Activated T-helper 17 cell treated with anti-CD3 and anti-CD28 coated beads, Interleukin-2, amount 50 U/mL, for 72 hours (primary cell): ENCODE measurements around the gene UQCC3. TPM values are rescaled to one million over a fixed set of nuclear protein-coding genes. Genes with fewer than 3 reads are reported as not detected.
"Not testable (repeated sequence)": the region's sequence is repeated elsewhere in the genome, so short reads cannot be mapped to it uniquely, and the experiment has no call there.

Experiments used
- ATAC-seq: fragments of 150-1000 bp; cut with Tn5 transposase; replicated peaks from 2 replicates; pipeline ENCODE4 v1.10.0; 2021; ENCODE audit warnings: mild to moderate bottlenecking, moderate library complexity
- H3K27ac Mint-ChIP-seq: one replicate; pipeline ENCODE4 v1.8.0; 2022; ENCODE audit warnings: mixed read lengths
- H3K27me3 Mint-ChIP-seq: one replicate; pipeline ENCODE4 v1.8.0; 2022; ENCODE audit warnings: mixed read lengths
- H3K36me3 Mint-ChIP-seq: one replicate; pipeline ENCODE4 v1.8.0; 2022; ENCODE audit warnings: low read depth, mild to moderate bottlenecking, mixed read lengths
- H3K4me1 Mint-ChIP-seq: one replicate; pipeline ENCODE4 v1.8.0; 2022; ENCODE audit warnings: mixed read lengths
- H3K4me3 Mint-ChIP-seq: one replicate; pipeline ENCODE4 v1.8.0; 2022; ENCODE audit warnings: mild to moderate bottlenecking, mixed read lengths
- H3K9me3 Mint-ChIP-seq: one replicate; pipeline ENCODE4 v1.8.0; 2022; ENCODE audit warnings: mixed read lengths
- total RNA-seq, 2 donors: library from RNA; stranded (reverse); gene quantifications; one replicate each; pipeline ENCODE4 v1.2.3, GENCODE V29; 2022

The UQCC3 gene
- total RNA-seq, 2 donors from 2014 or later: 2.5 to 2.7 TPM

DNA sequence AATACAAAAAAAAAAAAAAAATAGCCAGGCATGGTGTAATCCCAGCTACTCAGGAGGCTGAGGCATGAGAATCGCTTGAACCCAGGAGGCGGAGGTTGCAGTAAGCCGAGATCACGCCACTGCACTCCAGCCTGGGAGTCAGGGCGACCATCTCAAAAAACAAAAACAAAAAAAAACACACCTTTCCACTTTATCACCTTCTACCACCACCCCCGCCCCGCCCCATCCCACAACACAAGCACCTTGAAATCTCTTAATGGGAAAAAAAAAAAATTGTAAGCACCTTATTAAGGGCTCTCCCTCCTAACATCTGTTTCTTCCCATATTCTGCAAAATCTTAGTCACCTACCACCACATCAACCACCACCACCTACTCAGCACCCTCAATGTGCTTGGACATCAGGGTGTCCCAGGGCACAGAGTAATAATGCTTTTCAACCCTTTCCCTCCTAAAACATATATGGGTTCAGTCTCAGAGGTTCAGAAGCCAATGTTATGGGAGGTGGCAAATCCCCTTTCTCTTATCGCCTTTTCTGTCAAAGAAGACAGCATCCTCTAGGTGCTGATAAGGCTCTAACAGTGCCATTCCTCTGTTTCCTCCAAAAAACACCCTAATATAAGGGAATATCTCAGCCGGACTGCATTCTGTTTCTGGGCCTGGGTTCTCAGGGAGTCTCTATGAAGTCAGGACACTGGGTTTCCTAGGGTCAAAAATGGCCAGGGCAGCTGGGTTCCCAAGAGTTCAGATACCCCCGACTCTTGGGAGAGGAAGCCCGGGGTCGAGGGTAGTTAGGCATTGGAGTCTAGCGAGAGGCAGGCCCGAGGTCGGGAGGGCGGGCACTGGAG, 19.1 kb upstream of the UQCC3 start:
- H3K27ac Mint-ChIP-seq: peak overlapping the region; percentile 98
- peak; percentile 35 for ATAC-seq
- no peaks in the 10 kb centered on the region for H3K9me3 Mint-ChIP-seq
- H3K27me3 Mint-ChIP-seq: no peaks in the 10 kb centered on the region
- H3K4me1 Mint-ChIP-seq: peaks cover 11% of the 10 kb centered on the region
- peak overlapping the region; percentile 94 for H3K4me3 Mint-ChIP-seq
- peaks cover 20% of the 10 kb centered on the region for H3K36me3 Mint-ChIP-seq

- Mint-ChIP-seq H3K4me3 (peak overlapping the region; percentile 94), H3K27ac (peak overlapping the region; percentile 98), H3K4me1 (peaks cover 11% of the 10 kb centered on the region), H3K9me3 (no peaks in the 10 kb centered on the region), H3K36me3 (peaks cover 14% of the 10 kb centered on the region), H3K27me3 (no peaks in the 10 kb centered on the region)
- no peak for ATAC-seq
Measured at GRCh38 chr11:62654297-62654696, 17.2 kb upstream of the UQCC3 start.

- Mint-ChIP-seq H3K9me3 (no peaks in the 10 kb centered on the region), H3K27me3 (no peaks in the 10 kb centered on the region), H3K36me3 (peaks cover 22% of the 10 kb centered on the region), H3K4me1 (peaks cover 11% of the 10 kb centered on the region), H3K4me3 (no peak overlapping the region), H3K27ac (no peak overlapping the region)
- ATAC-seq: no peak
Measured at GRCh38 chr11:62656796-62657429, 14.6 kb upstream of the UQCC3 start.

- Mint-ChIP-seq H3K4me1 (peaks cover 10% of the 10 kb centered on the region), H3K4me3 (peak overlapping the region; percentile 89), H3K27me3 (no peaks in the 10 kb centered on the region), H3K27ac (peak overlapping the region; percentile 82), H3K36me3 (peaks cover 90% of the 10 kb centered on the region), H3K9me3 (no peaks in the 10 kb centered on the region)
- peak; percentile 41 for ATAC-seq
Measured at GRCh38 chr11:62664405-62665074, 6.9 kb upstream of the UQCC3 start.

DNA sequence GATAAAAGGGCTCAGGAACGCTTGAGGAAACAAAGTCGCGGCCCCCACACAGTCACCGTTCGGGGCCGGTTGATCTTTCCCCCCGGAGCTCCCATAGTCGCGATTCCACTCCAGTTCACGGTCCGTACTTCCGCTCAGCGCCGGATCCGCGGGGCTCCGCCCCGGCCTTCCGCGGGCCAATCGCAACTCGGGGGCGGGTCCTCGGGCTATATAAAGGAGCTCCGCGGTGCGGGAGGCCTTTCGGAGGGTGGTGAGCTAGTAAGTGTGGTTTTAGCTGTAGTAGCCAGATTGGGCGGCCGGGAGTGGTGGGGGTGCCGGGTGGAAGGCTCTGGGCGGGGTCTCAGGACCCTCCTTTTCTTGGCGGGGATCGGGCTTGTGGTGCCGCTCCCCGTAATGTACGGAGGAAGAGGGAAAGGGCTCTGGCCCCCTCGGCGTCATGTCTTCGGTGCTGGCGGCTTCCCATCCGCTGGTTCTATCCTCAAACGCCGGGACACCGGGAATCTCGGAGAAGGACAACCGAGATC, 6.3 kb upstream of the UQCC3 start, which contains the start of the genes C11orf98 and CSKMT:
Gene C11orf98 (minus strand): TSS at position 136 of the 524 bp plus-strand sequence. CDS start 41 bp downstream, at position 95.
Gene CSKMT (plus strand): TSS at position 238 of the 524 bp plus-strand sequence. CDS start 568 bp downstream, outside the sequence.
- Mint-ChIP-seq H3K4me3 (peak within 1 kb of the TSS; percentile 89), H3K27ac (peak within 1 kb of the TSS; percentile 82), H3K9me3 (no peaks in the 10 kb centered on the region), H3K36me3 (peaks cover 96% of the 10 kb centered on the region), H3K4me1 (peaks cover 13% of the 10 kb centered on the region), H3K27me3 (no peaks in the 10 kb centered on the region)
- ATAC-seq: peak; percentile 96

- H3K9me3 Mint-ChIP-seq: no peaks in the 10 kb centered on the region
Measured at GRCh38 chr11:62665599-62666258, 5.7 kb upstream of the UQCC3 start.

GRCh38 chr11:62666259-62666926, 5.1 kb upstream of the UQCC3 start:
- no peaks in the 10 kb centered on the region for H3K9me3 Mint-ChIP-seq
- H3K4me3 Mint-ChIP-seq: peak overlapping the region; percentile 89
- peak overlapping the region; percentile 82 for H3K27ac Mint-ChIP-seq
- H3K27me3 Mint-ChIP-seq: no peaks in the 10 kb centered on the region
- peaks cover 13% of the 10 kb centered on the region for H3K4me1 Mint-ChIP-seq
- H3K36me3 Mint-ChIP-seq: peaks cover 100% of the 10 kb centered on the region
- ATAC-seq: no peak

More at GRCh38 chr11:62665599-62666258, 5.7 kb upstream of the UQCC3 start:
- ATAC-seq: peak; percentile 32
- H3K36me3 Mint-ChIP-seq: peaks cover 100% of the 10 kb centered on the region
- peak overlapping the region; percentile 82 for H3K27ac Mint-ChIP-seq
- H3K4me1 Mint-ChIP-seq: peaks cover 13% of the 10 kb centered on the region
- peak overlapping the region; percentile 89 for H3K4me3 Mint-ChIP-seq
- no peaks in the 10 kb centered on the region for H3K27me3 Mint-ChIP-seq

DNA sequence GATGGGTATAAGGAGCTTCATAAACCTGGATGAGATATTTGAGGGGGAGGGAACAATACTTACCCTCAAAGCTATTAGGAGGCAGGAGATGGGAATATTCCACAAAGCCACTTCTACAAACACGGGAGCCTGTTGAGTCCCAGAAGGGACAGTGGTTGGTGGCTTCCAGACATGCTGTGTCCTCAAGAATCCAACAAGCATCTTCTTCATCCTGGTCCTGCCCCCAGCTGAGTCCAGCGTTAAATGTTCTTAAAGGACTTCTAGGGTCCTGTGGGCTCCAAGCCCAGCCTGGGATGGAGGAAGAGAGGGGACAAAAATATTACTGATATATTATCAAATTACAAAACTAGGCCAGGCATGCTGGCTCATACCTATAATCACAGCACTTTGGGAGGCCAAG, 4.0 kb upstream of the UQCC3 start:
- Mint-ChIP-seq H3K36me3 (peaks cover 100% of the 10 kb centered on the region), H3K27me3 (no peaks in the 10 kb centered on the region), H3K4me3 (peak overlapping the region; percentile 89), H3K27ac (peak overlapping the region; percentile 82), H3K9me3 (no peaks in the 10 kb centered on the region), H3K4me1 (peaks cover 13% of the 10 kb centered on the region)
- ATAC-seq: no peak

GRCh38 chr11:62669420-62670161, 1.9 kb upstream of the UQCC3 start:
- peaks cover 96% of the 10 kb centered on the region for H3K36me3 Mint-ChIP-seq
- peaks cover 14% of the 10 kb centered on the region for H3K4me1 Mint-ChIP-seq

DNA sequence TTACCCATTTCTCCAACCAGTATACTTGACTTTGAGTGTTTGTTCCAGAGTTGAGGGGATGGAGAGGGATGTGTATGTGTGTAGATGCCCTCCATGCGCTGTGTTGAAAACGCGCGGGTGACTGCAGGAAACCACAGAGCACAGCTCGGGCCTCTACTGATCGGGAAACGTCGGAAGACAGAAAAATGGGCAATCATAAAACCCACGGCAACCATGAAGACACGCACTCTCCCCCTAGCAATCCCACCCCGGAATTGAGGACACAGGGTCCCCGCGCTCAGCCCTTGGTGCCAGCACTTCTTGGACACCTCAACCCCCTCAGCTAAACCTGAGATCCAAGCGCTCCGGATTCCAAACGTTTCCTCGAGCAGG, 251 bp upstream of the UQCC3 start:
- Mint-ChIP-seq H3K36me3 (peaks cover 93% of the 10 kb centered on the region), H3K27me3 (no peaks in the 10 kb centered on the region), H3K4me1 (peaks cover 19% of the 10 kb centered on the region), H3K27ac (peak overlapping the region; percentile 98), H3K4me3 (peak overlapping the region; percentile 99), H3K9me3 (no peaks in the 10 kb centered on the region)
- ATAC-seq: peak; percentile 27

More at GRCh38 chr11:62669420-62670161, 1.9 kb upstream of the UQCC3 start:
- Mint-ChIP-seq H3K27me3 (no peaks in the 10 kb centered on the region), H3K27ac (peak overlapping the region; percentile 98), H3K9me3 (no peaks in the 10 kb centered on the region), H3K4me3 (peak overlapping the region; percentile 99)
- no peak for ATAC-seq

GRCh38 chr11:62673196-62673525, 1.7 kb downstream of the UQCC3 start:
- peaks cover 93% of the 10 kb centered on the region for H3K36me3 Mint-ChIP-seq
- H3K27me3 Mint-ChIP-seq: no peaks in the 10 kb centered on the region
- no peaks in the 10 kb centered on the region for H3K9me3 Mint-ChIP-seq
- peak overlapping the region; percentile 99 for H3K4me3 Mint-ChIP-seq
- H3K27ac Mint-ChIP-seq: no peak overlapping the region
- H3K4me1 Mint-ChIP-seq: peaks cover 26% of the 10 kb centered on the region
- no peak for ATAC-seq

GRCh38 chr11:62675415-62675814, 3.9 kb downstream of the UQCC3 start:
- not testable (repeated sequence) for H3K9me3 Mint-ChIP-seq, ATAC-seq, H3K27ac Mint-ChIP-seq, H3K4me3 Mint-ChIP-seq, H3K27me3 Mint-ChIP-seq
- peaks cover 20% of the 10 kb centered on the region for H3K4me1 Mint-ChIP-seq
- peaks cover 80% of the 10 kb centered on the region for H3K36me3 Mint-ChIP-seq

- Mint-ChIP-seq H3K36me3 (peaks cover 67% of the 10 kb centered on the region), H3K27me3 (no peaks in the 10 kb centered on the region), H3K27ac (peak overlapping the region; percentile 37), H3K9me3 (no peaks in the 10 kb centered on the region), H3K4me3 (peak overlapping the region; percentile 79), H3K4me1 (peaks cover 25% of the 10 kb centered on the region)
- ATAC-seq: no peak
Measured at GRCh38 chr11:62676698-62677097, 5.2 kb downstream of the UQCC3 start.
